ENCODE measurements around the gene TSC22D3.

DNA sequence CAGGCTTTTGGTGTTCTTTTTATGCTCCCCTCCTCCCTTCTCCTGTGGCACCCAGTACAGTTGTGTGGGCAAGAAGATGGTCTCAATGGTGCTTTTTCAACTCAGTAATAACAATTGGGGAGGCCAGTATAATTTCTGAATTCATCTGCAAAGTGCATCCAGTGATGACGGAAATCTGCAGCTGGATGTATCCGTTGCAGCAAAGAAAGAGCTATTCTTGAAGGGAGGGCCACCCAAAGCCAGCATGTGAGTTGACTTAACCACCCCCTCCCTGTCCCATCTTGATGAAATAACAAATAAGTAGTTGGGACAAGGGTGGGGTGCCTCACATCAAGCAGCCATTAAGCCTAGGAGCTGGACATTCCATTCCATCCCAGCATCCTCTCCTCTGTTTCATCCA, 30.7 kb downstream of the TSC22D3 start:
- TF ChIP-seq POLR2AphosphoS5 (IDR thresholded peaks at IDR 0.05; ENCODE audit: low read depth, low read length) (no peak), FOXM1 (IDR thresholded peaks at IDR 0.05; ENCODE audit: low read depth) (no peak), JUND (IDR thresholded peaks at IDR 0.05) (no peak), EP300 (IDR thresholded peaks at IDR 0.05; ENCODE audit: borderline replicate concordance in 1 of 2, low read depth in 1 of 2, low read length in 1 of 2) (no peak), EZH2phosphoT487 (IDR thresholded peaks at IDR 0.05; ENCODE audit: borderline replicate concordance, low read depth) (no peak), YY1 (IDR thresholded peaks at IDR 0.05; ENCODE audit: low read depth) (no peak), SMC3 (IDR thresholded peaks at IDR 0.05; ENCODE audit: low read depth, low read length) (no peak), TCF12 (IDR thresholded peaks at IDR 0.05) (no peak), MXI1 (IDR thresholded peaks at IDR 0.05; ENCODE audit: low read depth, low read length) (no peak)
- TF ChIP-seq, protein P1, sequence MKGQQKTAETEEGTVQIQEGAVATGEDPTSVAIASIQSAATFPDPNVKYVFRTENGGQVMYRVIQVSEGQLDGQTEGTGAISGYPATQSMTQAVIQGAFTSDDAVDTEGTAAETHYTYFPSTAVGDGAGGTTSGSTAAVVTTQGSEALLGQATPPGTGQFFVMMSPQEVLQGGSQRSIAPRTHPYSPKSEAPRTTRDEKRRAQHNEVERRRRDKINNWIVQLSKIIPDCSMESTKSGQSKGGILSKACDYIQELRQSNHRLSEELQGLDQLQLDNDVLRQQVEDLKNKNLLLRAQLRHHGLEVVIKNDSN (IDR thresholded peaks at IDR 0.05; ENCODE audit: borderline replicate concordance, low read depth), result no peak
- TF ChIP-seq, protein P2, sequence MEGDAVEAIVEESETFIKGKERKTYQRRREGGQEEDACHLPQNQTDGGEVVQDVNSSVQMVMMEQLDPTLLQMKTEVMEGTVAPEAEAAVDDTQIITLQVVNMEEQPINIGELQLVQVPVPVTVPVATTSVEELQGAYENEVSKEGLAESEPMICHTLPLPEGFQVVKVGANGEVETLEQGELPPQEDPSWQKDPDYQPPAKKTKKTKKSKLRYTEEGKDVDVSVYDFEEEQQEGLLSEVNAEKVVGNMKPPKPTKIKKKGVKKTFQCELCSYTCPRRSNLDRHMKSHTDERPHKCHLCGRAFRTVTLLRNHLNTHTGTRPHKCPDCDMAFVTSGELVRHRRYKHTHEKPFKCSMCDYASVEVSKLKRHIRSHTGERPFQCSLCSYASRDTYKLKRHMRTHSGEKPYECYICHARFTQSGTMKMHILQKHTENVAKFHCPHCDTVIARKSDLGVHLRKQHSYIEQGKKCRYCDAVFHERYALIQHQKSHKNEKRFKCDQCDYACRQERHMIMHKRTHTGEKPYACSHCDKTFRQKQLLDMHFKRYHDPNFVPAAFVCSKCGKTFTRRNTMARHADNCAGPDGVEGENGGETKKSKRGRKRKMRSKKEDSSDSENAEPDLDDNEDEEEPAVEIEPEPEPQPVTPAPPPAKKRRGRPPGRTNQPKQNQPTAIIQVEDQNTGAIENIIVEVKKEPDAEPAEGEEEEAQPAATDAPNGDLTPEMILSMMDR (IDR thresholded peaks at IDR 0.05), result no peak
- TF ChIP-seq, protein P3, sequence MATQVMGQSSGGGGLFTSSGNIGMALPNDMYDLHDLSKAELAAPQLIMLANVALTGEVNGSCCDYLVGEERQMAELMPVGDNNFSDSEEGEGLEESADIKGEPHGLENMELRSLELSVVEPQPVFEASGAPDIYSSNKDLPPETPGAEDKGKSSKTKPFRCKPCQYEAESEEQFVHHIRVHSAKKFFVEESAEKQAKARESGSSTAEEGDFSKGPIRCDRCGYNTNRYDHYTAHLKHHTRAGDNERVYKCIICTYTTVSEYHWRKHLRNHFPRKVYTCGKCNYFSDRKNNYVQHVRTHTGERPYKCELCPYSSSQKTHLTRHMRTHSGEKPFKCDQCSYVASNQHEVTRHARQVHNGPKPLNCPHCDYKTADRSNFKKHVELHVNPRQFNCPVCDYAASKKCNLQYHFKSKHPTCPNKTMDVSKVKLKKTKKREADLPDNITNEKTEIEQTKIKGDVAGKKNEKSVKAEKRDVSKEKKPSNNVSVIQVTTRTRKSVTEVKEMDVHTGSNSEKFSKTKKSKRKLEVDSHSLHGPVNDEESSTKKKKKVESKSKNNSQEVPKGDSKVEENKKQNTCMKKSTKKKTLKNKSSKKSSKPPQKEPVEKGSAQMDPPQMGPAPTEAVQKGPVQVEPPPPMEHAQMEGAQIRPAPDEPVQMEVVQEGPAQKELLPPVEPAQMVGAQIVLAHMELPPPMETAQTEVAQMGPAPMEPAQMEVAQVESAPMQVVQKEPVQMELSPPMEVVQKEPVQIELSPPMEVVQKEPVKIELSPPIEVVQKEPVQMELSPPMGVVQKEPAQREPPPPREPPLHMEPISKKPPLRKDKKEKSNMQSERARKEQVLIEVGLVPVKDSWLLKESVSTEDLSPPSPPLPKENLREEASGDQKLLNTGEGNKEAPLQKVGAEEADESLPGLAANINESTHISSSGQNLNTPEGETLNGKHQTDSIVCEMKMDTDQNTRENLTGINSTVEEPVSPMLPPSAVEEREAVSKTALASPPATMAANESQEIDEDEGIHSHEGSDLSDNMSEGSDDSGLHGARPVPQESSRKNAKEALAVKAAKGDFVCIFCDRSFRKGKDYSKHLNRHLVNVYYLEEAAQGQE (IDR thresholded peaks at IDR 0.05; ENCODE audit: low read depth, low read length), result no peak
- TF ChIP-seq, protein P4, sequence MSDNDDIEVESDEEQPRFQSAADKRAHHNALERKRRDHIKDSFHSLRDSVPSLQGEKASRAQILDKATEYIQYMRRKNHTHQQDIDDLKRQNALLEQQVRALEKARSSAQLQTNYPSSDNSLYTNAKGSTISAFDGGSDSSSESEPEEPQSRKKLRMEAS (IDR thresholded peaks at IDR 0.05; ENCODE audit: low read depth), result no peak
- TF ChIP-seq, protein P5, sequence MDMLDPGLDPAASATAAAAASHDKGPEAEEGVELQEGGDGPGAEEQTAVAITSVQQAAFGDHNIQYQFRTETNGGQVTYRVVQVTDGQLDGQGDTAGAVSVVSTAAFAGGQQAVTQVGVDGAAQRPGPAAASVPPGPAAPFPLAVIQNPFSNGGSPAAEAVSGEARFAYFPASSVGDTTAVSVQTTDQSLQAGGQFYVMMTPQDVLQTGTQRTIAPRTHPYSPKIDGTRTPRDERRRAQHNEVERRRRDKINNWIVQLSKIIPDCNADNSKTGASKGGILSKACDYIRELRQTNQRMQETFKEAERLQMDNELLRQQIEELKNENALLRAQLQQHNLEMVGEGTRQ (IDR thresholded peaks at IDR 0.05; ENCODE audit: borderline replicate concordance, low read depth, low read length), result no peak

Measured in SK-N-SH (cell line).